CD4-positive, alpha-beta T cell treated with Interleukin-10 for 1 hour (primary cell): ENCODE measurements around the gene POU3F3.

Experiments used
- DNase-seq: peaks from one replicate; pipeline ENCODE4 v3.0.0-alpha.2; 2020

The POU3F3 gene

DNA sequence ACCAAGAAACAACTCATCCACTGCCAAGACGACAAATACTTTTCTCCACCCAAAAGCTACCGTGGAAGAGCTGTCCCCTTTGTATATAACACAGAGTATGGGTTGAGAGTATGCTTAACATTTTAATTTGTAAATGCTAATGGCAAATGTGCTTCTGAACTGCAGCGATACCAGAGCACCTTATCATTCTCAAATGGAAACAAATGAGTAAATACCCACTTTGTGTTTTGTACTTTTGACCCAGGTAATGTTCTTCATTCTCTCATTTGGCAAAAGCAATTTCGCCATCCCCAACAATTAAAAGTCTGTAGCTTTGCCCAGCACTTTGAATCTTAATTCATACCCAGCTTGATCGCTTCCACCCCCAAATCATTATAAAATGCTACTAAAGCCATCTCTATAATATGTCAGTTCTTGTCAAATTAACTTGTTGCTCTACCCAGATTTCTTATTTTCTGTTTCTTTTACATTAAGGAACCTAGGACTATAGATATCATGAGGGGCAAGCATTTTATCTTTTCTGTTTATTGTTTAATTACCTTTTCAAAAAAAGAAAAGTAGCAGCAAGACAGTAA lies 6.2 kb upstream of the POU3F3 start:
- DNase-seq: no peak

DNA sequence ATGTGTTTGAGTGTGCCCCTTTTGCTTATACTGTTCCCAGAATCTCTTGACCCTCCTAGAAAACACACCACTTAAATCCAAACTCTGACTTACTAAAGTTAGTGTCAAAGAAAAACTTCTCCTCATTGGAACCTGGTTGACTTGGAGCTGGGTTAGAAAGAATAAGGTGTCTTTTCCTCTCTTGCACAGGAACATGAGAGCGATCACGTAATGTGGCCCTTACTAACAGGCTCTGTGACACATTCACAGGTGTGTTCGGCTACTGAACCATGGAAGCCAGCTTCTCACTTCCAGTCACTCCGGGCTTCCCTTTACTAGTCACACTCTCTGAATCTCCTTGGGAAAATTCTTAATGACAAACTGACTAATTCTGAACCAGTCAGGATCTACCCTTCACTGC lies 5.4 kb upstream of the POU3F3 start:
- DNase-seq: no peak

DNA sequence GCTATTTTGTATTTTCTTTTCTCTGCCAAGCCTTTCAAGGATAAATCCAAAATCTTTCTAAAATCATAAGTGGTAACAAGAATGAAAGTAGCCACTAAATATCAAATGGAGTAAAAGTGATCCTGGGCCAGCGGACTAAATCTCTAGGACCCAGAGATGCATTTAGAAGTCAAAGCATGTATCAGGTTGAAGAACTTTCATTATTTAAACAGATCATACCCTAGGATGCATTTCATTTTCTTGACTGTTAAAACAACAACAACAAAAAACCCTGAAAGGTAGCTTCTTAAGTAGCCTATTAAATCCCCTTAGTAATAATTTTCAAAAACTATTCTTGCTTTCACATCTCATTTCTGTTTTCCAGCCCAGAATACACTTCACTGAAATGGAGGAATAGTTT lies 4.8 kb upstream of the POU3F3 start:
- DNase-seq: no peak

DNA sequence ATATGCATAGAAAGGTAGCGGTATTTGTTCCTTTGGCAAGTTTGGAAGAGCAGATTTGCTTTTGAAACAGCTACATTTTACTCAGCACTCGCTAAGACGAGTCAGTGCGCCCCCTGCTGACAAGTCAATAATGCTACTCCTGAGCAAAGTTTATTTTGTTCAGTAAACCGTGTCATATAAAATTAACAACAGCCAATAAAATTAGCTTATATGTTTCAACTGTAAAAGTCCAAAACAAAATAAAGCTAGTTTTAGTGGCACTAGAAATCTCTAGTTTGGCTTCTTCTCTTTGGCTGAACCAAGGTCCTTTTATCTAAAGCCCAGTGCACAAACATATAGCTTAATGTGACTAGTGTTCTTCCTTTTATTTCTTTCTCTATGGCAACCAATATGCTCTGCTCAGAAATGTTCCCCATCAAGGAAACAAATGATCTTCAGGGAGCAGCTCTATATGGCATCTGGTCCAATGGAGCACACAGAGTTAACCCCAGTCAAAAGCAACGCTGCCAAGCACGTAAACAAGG lies 4.2 kb upstream of the POU3F3 start:
- DNase-seq: peak; percentile 40

DNA sequence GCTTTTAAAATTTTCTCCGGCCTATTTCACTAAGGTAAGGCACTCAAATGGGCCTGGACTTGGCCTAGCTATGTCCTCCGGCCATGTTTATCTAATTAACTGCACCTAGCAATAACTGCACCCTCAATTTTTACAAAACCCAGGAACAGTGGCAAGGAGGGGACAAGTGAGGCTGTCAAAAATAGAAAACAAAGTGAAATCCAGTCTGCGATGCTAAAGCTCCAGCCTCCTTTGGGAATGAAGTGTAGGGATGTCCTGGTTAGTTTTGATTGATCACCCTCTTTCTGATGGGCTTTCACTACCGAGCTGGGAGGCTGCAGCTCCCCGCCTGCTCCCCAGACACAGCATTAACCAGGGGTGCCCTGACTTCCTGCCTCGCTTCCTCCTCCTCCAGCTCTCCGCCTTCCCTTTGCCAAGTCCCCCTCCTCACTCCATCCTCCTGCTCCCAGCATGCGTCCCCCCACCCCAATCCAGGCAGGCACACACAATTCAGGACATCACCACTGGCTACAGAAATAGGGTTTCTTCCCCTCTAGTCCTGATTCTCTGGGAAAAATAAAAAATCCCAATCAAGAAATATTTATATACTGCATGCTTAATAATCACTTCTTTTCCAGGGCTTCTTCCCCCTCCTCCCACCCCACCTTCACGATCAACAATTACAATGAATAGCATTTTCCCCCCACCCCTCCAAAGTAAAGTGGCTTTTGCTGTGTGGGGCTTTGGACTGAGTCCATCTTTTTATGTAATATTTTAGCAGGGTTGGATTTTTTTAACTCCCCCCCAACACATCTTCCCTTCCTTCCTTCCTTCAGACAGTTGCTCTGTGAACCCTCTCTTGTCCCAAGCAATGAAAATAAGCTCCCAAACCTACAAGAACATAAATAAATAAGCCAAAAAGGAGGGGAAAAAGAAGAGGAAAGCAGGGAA lies 3.3 kb upstream of the POU3F3 start:
- DNase-seq: no peak

DNA sequence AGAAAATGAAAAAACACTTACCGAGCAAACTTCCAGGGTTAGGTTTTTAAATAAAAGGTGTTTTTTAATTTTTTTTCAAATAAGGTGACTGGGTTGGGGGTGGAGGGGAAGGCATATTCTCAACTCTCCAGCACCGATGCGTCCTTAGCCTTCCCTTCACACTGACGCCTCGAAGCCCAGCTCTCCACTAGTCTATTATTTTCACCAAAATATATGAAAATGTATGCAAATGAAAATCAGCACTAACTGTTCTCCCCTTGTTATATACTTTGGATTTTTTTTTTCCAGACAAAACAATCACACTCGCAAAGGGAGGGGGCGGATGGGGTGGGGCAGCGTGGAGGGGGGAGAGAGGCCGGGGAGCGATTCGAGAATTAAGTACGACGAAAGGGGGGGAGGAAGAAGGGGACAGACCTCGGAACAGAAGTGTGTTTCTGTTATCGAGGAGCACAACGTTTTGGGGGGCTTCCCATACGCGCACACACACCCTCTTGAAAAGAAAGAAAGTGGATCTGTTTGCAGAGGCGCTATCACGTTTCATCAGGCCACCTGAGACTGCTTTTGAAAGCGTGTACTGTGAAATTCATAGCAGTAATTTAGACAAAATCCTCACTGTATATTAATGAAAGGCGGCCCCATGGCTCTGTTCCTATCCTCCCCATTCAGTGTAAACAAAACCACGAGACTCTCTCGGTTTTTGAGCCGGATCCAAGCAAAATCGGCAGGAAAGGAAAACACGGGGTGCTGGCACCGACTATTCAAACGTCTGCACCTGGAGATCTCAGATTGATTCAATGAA lies 2.4 kb upstream of the POU3F3 start:
- DNase-seq: no peak

DNA sequence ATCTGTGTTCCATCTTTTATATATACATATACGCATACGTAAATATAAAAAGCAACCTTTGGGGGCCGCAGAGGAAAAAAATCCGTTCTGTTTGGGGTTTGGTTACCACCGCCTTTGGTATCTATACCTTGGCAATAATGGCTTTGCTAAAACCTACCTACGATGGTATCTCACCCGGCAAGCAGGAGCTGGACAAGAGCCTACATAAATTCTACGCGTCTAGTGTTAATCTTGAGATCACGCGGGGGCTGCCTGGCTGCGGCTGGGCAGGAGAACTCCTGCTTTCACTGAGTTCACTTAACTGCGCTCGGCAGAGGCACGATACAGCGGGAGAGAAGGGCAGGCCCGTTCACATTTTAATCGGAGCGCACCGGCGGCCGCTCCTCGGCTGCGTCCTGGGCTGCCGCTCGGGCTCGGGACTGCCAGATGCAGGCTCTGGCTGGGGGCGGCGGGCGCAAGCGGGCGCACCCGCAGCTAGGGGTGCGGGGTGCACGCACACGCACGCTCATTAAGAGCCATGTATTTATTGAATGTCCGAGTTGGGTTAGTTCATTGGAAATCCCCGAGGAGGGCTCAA lies 1.7 kb upstream of the POU3F3 start:
- DNase-seq: no peak

DNA sequence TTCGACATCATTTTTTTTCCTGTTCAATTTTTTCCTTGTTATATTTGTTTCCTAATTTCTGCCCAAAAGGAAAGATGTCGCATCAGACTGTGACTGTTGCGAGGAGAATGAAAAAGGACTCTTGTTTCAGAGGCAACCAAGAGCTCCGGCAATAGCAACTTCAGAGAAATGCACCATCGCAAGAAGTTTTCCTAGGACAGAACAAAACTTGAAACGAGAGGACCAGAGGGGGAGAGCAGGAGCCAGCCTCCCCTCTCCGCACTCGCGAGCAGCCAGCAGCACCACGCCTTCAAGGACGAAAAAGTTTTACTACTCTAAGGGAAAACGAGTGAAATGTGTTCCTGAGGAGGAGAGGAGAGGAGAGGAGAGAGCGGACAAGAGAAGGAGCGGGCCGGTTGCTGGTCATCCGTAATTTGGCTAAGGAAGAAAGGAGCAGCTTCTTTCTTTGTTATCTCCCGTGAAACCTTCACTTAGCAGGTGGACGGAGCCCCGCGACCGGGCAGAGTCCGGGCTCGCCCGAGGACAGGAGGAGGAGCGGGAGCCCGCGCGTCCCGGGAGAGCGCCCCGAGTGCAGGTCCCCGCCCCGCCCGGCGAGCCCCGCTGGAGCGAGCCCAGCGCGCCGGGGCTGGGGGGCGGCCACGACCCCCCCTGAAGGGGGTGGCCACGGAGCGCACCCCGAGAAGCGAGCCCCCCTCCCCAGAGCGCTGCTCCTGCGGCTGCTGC lies 744 bp downstream of the POU3F3 start:
- DNase-seq: no peak

DNA sequence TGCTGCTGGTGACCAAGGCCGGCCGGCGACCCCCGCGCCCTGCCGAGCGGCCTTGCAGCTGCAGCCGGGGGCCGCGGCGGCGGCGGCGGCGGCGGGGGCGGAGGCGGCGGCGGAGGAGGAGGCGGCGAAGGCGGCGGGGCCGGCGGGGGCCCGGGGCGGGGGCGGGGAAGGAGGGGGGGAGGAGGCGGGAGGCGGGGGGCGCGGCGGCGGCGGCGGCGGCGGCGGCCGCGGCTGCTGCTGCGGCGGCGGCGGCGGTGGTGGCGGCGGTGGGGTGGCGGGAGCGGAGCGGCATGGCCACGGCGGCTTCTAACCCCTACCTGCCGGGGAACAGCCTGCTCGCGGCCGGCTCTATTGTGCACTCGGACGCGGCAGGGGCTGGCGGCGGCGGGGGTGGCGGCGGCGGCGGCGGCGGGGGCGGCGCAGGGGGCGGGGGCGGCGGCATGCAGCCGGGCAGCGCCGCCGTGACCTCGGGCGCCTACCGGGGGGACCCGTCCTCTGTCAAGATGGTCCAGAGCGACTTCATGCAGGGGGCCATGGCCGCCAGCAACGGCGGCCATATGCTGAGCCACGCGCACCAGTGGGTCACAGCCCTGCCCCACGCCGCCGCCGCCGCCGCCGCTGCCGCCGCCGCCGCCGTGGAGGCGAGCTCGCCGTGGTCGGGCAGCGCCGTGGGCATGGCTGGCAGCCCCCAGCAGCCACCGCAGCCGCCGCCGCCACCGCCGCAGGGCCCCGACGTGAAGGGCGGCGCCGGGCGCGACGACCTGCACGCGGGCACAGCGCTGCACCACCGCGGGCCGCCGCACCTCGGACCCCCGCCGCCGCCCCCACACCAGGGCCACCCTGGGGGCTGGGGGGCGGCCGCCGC lies 1.5 kb downstream of the POU3F3 start:
- no peak for DNase-seq

DNA sequence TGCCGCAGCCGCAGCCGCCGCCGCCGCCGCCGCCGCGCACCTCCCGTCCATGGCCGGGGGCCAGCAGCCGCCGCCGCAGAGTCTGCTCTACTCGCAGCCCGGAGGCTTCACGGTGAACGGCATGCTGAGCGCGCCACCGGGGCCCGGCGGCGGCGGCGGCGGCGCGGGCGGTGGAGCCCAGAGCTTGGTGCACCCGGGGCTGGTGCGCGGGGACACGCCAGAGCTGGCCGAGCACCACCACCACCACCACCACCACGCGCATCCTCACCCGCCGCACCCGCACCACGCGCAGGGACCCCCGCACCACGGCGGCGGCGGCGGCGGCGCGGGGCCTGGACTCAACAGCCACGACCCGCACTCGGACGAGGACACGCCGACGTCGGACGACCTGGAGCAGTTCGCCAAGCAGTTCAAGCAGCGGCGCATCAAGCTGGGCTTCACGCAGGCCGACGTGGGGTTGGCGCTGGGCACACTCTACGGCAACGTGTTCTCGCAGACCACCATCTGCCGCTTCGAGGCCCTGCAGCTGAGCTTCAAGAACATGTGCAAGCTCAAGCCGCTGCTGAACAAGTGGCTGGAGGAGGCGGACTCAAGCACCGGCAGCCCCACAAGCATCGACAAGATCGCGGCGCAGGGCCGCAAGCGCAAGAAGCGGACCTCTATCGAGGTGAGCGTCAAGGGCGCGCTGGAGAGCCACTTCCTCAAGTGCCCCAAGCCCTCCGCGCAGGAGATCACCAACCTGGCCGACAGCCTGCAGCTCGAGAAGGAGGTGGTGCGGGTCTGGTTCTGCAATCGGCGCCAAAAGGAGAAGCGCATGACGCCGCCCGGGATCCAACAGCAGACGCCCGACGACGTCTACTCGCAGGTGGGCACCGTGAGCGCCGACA lies 2.4 kb downstream of the POU3F3 start:
- no peak for DNase-seq

DNA sequence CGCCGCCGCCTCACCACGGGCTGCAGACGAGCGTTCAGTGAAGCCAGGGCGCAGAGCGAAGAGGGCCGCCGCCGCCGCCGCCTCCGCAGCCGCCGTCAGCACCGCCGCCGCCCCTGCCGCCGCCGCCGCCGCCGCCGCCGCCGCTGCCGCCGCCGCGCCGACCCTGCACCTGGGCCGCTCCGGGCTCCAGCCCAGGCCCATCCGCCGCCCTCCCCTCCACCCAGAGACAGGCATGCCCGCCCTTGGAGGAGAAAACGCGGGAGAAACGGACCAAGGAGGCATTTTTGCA lies 3.0 kb downstream of the POU3F3 start:
- DNase-seq: no peak

DNA sequence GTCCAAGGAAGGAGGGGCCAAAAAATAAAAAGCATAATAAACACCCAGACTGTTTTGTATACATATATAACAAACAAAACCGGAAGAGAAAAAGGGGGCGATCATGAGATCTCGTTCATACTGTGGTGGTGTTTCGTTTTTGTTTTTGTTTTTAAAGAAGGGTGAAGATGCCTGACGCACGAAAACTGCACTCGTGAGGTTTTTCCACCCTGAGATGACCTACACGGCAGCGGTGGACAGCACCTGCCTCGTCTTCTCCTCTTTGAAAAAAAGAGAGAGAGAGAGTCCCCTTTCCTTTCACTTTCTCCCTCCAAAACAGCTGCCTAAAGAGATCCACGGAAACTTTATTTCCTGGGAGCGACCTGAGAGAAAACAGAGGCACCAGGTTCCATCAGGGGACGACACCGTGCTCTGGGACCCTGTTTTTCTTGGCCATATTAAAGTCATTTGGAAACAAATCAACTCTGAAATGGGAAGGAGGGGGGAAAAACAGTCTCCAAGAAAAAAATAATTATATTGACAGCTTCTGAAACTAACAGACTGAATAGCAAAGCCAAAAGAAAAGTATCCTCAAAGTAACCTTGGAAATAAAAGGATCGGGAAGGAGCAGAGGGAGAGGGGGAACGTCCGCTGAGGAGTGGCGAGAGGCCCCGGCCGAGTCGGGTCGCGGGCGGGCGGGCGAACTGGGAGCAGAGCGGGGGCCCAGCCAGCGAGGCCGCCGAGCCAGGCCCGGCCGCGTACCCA lies 3.5 kb downstream of the POU3F3 start:
- no peak for DNase-seq

DNA sequence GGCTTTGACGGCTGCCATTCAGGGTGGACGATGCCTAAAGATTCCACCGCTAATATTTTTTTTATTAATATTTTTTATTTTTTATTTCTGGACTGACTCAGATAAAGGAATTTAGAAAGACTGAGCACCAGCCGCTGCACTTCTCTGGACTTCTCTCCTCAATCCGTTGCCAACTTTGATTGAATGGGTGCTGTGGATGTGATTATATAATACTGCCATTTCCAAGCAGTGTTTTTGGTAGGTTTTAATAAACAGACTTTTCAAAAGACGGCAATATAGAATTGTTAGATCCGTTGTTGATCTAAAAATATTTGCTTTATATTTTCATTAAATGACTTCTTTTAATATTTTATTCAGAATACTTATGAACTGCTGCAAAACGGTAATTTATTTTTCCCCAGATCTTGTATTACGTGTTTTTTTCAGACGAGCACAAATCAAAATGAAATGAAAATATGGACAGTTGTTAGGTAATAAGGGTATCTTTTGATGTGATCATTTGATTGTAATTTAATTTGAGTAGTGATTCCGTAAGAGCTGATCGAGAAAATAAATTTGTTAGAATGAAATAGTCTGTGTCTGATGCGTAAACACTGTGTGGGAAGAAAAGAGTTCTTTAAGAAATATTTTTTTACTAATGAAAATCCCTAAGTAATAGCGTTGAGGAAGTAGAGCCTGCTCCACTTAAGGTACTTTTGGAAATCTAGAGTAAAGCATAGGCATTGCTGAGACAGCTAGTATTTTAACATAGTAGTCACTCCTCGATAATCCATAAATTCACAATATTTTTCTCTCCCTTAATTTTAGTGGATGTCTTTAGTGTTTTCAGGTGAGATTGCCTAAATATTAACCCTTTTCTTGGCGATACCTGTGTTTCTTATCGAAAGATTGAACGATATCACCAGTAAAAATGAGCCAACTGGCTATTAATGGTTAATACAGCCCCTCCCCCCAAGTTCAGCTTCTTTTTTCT lies 4.4 kb downstream of the POU3F3 start:
- no peak for DNase-seq

DNA sequence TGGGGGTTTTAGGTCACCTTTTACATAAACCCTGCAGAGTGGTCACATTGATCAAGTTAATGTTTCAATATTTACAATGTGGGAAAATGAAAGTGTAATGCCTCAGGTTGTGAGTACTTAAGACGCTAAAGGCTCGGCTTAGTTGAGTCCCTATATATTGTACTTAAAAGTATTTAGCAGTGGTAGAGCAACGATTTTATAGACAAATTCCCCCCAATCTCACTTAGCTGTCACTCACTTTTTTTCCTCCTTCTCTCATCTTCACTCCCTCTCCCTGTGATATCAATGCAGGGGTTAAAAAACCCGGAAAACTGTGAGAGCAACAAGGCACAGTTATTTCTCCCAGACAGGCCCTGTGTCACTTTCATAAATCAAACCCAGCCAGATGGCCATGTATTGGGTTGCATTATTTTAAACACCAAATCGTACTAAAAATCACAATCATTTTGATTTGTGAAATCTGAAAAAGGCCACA lies 5.4 kb downstream of the POU3F3 start:
- no peak for DNase-seq

DNA sequence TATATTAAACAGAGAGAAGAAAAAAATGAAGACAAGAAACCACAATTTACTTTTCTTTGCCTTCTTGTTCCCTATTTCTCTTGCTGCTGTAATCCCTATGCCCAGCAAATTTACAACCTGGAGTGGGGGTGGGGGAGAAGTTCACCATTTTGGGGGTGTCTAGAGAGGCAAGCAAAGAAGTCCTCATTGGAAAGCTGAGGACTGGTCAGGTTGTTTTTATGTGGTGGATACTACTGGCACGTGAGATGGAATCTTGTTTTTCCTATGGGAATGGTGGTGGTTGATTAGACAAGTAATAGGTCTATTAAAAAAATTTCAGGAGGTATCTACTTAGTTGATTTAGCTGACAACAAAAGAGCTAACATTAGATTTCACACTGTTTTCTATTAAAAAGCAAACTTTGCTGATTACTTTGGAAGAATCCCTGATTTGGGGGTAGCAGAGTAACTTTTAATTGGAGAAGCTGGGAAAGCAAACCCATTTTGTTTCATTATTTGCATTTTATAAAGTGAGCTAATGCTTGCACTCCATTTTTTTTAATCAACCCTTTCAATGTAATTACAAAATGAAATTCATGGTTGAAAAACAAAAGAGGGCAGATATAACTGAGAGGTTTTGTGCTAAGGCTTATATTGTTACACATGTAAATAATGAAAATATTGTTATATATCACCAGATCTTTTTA lies 6.0 kb downstream of the POU3F3 start:
- DNase-seq: no peak

DNA sequence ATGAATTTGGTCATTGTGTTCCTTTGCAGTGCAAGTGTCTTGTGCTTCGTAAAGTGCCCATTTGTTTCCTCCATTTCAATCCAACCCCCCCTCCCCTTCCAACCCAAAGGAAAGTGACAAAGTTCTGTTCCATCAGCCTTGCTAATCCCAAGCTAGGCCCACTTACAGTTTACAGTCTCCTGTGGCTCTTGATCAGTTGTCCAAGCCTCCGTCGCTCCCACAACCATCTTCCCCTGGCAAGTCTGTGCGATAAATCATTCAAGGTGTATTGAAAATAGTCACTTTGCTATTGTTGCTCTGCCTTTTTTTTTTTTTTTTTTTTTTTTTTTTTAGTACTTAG lies 6.5 kb downstream of the POU3F3 start:
- DNase-seq: no peak

DNA sequence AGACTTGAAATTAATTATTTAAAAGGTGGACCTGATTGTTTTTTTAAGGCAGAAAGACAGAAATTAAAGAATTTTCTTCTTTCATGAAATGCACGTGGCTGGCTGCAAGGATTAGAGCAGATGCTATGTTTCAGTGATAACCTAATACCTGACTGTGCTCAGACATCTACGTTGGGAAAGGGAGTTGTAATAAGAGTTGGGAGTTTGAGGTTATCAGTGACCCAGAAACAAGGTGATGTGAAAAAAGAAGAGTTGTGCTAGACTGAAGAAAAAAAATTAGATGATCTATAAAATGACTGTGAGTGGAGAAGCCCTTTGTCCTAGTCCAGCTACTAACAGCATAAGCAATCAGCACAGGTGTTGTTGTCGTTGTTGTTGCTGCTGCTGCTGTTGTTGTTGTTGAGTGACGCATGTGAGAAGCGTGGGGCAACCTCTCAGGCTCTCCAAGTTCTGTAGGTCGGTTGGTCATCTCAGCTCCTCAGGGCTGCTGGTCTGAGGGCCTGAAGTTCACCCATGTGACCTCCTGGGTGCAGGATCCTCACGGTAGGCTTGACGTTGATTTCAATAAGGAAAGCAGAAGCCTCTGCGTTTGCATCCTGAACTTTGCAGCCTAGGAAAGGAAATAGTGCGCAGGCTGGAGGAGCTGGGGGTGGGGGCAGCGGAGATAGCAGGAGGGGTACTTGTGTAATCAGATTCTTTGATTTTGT lies 7.6 kb downstream of the POU3F3 start:
- no peak for DNase-seq
